IMR-90 (cell line): ENCODE data around the gene NUP210L.
A peak's percentile ranks its signal among the peaks of the same experiment; 100 is the strongest.

Experiments
- CEBPB ChIP-seq: IDR thresholded peaks from 2 replicates; pipeline ENCODE4 v1.6.1; 2012; ENCODE audit warnings: low read depth, low read length, improper control_type of control experiment
- CTCF ChIP-seq: conservative IDR thresholded peaks from 2 replicates; pipeline ENCODE4 v1.5.1; 2012; ENCODE audit warnings: mild to moderate bottlenecking, low read depth, low read length, improper control_type of control experiment
- NFE2L2 ChIP-seq: fragments of 150-350 bp; IDR thresholded peaks from 2 replicates; pipeline ENCODE4 v1.6.1; 2016; ENCODE audit warnings: low read depth, mild to moderate bottlenecking, low read length
- POLR2A ChIP-seq: IDR thresholded peaks from 2 replicates; pipeline ENCODE4 v1.6.1; 2012; ENCODE audit warnings: mild to moderate bottlenecking, low read depth, low read length
- RCOR1 ChIP-seq: IDR thresholded peaks from 2 replicates; pipeline ENCODE4 v1.6.1; 2012; ENCODE audit warnings: mild to moderate bottlenecking, low read length, improper control_type of control experiment; ENCODE audit not compliant: insufficient replicate concordance

- TF ChIP-seq CTCF (0 out of 2 replicates have a peak, but pooled peaks have one; percentile 4), POLR2A (peak; percentile 72), RCOR1 (no peak), CEBPB (no peak), NFE2L2 (0 out of 2 replicates have a peak, but pooled peaks have one; percentile 1)
These were observed 196.5 kb downstream of the NUP210L start, which contains the start of gene CRTC2 for GRCh38 chr1:153958111-153958960.
